NCI-H526 (cell line): ENCODE data around the gene SPEF1.

Source experiments
- DNase-seq, 2 experiments: peaks; one replicate each; lab custom pipeline; 2025; lab: John Stamatoyannopoulos, UW

Gene SPEF1

DNA sequence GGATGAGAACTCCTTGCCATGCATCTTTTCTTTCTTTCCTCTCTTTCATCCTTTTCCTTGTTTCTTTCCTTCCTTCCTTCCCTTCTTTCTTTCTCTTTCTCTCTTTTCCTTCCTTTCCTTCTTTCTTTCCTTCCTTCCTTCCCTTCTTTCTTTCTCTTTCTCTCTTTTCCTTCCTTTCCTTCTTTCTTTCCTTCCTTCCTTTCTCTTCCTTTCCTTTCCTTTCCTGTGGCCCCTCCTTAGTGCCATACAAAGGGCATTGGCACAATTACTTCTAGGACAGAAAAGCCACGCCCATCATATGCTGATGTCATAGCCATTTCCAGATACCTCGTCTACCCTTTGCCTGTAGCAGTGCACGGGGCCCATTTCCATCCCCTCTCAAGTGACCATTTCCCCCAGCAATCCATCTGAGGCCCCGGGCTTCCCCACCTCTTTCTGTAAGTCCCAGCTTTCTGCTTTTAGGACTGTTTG lies 7.5 kb upstream of the SPEF1 start:
- DNase-seq = peak; percentile 7 to 37

DNA sequence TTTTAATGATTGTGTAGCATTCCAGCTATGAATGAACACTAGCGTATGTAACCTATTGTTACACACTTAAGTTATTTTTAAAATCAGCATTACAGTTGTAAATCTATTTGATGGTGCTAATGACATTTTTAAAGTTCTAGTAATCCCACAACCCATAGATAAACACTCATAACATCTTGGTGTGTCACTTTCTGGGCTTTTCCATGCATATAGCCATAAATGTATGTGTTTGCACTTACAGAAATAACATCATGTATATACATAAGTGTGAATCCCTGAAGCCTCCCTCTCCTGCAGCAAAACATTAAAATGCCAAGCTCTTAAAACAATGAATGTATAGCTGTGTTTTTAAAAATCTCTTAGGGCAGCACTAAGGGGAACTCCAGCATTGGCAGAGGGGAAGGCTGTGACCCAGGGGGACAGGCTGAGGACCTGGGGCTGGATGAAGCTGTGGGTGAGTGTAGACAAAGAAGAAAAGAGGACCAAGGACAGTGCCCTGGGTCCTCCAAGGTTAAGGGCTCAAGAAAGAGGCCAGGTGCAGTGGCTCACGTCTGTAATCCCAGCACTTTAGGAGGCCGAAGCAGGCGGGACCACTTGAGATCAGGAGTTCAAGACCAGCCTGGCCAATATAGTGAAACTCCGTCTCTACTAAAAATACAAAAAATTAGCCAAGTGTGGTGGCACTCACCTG lies 6.2 kb upstream of the SPEF1 start:
- DNase-seq = no peak

DNA sequence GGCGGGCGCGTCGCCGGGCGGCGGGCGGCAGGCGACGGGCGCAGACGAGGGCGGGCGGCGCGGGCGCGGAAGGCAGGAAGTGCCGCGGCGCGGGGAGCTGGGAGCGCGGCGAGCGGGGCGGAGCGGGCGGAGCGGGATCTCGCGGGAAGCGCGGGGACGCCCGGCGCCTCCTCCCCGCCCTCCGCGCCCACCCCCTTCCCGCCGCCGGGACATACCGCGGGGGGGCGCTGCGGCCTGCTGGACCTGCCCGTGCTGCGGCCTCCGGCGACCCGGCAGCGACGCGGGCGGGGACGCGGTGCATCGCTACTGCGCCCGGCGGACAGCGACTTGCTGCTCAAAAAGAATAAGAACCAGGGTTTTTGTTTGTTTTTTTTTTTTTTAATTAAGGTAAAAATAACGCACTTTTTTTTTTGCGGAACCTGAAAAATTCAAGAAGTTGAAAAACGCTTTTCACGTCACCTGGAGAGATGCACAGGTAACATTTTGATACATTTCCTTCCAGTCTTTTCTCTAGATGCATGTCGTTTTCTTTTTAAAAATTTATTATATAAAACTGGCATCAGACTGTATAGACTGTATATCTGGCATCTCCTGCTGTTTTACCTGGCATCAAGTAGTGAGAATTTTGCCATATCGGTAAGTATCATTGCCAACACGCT lies 5.5 kb upstream of the SPEF1 start, which contains the start of gene CENPB:
Gene CENPB (minus strand): TSS at position 76 of the 659 bp plus-strand sequence. CDS start 257 bp downstream, outside the sequence.
- DNase-seq = peak; percentile 56 to 95

DNA sequence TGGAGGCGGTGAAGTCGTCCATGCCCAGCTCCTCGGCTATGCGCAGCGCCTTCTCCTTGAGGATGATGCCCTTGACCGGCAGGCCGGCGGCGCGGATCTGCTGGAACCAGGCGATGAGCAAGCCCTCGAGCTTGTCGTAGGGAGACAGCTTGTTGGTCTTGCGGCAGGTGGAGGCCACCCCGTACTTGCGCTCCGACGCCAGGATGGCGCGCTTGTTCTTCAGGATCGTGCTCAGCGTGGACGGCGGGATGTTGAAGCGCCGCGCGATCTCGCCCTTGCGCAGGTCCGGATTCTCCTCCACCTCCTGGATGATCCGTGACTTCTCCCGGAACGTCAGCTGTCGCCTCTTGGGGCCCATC lies 4.9 kb upstream of the SPEF1 start:
- peak; percentile 22 to 75 for DNase-seq

DNA sequence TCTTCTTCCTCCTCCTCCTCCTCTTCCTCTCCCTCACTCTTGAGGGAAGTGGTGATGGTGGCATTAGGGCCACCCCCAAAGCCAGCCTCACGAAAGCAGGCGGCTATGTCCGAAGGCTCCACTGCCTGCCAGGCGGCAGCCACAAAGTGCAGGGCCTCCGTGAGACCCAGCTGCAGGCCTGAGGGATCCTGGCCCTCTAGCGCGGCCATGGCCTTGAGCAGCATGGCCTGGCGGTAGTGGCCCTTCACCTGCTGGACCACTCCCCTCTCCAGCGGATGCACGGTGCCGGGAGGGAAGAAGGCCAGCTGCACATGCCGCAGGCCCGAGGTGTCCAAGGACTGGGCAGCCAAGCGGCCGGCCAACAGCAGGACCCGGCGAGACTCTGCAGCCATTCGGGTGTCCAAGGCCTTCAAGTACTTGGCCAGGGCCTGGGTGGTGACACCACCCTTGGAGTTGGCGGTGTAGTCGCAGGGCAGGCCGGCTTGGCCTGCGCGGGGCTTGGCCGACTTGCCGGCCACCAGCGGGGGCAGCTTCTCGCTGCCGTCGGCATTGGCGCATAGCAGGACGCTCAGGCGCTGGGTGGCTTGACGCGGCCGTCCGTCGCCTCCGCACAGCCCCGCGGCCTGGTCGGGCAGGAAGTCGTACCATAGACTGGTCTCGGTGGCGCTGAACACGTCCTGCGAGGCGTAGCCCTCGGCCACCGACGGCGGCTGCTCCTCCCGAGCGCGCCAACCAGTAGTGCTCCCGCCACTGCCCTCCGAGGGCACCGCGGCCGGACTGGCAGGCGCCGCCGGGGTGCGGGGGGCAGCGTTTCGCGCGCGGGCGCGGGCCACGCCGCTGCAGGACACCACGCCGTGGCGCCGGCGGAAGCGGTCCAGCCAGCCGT lies 4.2 kb upstream of the SPEF1 start:
- peak in 1 of 2 experiments; percentile 67 for DNase-seq

DNA sequence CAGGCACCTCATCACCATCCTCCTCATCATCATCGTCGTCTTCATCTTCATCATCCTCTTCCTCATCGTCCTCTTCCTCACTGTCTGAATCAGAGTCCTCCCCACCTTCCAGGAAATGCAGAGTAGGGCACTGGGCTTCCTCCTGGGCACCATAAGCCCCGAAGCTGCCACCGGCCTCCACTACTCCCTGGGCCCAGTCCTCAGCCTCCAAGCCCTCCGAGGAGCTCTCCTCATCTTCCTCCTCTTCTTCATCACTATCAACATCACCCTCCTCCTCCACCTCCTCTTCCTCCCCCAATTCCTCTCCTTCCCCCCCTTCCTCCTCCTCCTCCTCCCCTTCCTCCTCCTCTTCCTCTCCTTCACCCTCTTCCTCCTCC lies 3.6 kb upstream of the SPEF1 start:
- no peak for DNase-seq

DNA sequence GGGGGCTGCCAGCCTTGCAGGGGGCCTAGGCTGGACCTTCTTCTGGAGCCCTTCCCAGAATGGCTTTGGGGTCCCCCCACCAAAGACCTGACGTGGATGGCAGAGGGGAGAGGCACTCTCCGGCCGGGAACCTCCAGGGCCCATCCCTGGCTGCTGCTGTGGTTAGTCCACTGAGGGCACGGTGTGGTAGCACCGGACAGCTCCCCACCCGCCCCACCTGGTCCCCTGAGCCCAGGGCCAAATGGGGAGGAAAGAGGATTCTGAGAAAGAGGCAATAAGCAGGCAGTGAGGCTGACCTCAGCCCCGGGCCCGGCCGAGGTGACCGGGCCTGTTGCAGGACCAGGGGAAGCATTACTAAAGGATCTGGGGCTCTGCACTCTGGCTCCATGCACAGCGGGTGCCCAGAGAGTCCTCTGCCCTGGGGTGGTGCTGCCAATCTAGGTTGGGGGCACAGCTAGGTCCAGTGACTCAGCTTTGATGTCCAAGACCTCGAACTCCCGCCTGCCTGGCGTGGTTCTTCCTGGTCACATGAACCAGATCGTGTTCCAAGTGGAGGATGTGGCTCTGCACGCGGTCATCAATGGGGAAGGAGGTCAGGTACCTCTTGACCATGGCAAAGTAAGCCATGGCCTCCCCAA lies 3.1 kb upstream of the SPEF1 start:
- DNase-seq = no peak

DNA sequence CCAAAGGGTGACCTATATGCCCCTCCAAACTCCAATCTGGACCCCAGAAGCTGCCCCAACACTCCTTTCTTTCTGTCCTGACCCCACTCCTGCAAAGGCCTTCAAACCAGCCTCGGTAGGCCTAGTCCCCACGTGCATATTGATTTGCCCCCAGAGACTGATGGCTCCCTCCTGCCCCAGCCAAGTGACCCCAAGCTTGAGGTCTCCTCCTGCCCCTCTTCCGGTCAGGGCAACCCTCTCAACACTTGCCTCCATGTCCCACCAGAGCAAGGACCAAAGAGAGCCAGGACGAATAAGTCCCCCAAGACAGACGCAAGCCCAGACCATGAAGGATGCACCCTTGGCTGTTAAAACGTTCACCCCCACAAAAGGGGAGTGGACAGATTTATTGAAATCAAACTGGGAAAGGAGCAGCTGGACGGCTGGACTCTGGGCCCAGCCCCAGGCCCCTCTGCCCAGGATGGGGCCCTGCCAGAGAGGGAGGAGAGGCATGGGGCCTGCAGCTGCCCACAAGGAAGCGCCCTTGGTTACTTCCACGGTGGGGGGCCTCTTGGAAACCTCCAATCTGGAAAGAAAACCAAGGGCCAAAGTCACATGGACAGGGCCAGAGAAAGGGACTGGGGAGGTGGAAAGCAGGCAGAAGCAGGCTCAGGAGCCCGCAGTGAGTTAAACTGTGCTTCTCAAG lies 2.4 kb upstream of the SPEF1 start:
- DNase-seq = no peak

DNA sequence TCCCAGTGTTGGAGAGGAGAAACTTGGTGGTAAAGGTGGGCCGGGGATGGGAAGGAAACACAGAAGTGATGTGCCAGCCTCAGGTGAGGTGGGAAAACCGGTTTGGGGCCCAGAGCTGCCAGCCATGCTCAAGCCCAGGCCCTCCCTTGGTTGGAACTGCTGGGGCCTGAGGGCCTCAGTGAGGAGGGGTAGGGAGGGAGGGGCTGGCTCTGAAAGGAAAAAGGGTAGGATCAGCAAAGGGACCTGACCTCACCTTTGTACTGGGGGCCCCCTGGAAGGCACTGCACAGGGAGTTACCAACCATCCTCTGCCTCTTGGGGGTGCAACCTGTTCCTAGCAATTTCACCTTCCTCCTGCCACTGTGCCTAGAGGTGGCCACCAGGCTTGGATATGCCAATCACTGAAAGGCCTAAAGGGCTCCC lies 1.8 kb upstream of the SPEF1 start:
- DNase-seq = peak in 1 of 2 experiments; percentile 55

DNA sequence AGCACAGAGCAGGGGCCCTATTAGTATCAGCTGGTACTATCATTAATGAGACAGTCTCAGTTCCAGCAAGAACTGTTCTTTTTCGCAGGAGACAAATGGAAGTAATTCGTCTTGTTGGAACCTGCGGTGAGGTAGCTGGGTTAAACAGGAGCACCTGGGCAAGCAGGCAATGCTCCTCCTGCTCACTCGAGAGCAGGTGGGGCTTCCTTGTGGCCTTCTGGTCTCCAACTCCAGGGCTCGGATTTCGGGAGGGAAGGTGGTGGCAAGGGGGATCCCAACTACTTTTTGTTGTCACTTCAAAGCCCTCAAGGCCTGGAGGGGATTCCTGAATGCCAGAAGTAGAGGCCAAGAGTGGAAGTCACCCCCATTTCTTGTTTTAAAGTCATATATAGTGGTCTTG lies 1.3 kb upstream of the SPEF1 start:
- no peak for DNase-seq

DNA sequence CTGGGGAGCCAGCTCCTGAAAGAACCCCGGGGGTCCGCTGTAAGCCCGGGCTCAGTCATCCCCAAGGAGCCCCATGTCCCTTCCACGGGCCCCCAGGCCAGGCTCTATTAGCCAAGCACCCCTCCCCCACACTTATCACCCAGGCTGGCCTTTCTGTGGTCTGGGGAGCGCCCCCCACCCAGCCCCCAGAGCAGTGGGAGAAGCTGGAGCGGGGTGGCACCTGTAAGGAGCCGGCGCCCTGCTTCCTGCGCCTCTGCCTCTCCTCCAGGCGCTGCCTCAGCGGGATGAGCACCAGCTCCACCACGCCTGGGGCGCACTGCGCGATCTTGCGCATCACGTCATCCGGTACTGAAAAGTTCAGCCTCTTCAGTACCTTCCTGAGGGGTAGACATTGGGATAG lies 2.3 kb downstream of the SPEF1 start:
- no peak for DNase-seq

DNA sequence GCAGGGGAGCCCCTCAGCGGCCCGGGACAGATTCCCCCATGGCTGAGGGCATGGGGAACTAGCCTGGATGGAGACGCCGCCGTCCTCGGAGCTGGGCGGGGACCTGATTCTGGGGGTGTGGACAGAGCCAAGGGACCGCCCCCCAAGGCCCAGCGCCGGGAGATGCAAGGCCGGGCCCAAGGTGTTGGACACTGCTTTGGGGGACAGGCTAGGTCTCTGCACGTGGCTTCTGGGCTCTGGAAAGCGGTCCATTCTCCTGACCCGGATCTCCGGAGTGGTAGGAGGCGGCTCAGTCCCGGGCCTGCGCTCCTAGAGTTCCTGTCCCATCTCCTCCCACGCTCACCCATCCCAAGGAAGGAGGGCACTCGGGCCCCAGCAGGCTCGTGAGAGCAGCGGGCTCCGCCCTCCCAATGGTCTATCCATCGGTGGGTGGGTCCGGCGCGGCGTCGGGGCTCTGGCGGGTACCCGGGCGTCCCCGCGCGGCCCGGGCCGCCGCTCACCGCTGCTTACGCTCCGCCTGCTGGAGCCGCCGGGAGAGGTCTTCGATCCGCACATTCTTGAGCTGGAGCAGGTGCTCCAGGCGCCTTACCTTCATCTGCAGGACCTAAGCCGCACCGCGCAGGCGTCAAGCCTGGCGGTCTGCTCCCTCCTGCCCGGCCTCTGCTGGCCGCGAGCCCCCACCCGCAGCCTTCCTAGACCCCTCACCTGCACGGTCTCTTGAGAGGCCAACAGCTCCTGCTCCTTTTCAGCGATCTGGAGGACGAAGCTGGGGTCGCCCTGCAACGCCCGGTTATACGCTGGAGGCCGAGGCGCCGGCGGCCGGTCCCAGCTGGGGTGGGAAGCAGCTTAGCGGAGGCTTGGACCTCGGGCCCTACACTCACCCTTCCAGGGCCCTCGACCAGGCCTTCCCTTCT lies 3.3 kb downstream of the SPEF1 start:
- peak; percentile 44 to 82 for DNase-seq

DNA sequence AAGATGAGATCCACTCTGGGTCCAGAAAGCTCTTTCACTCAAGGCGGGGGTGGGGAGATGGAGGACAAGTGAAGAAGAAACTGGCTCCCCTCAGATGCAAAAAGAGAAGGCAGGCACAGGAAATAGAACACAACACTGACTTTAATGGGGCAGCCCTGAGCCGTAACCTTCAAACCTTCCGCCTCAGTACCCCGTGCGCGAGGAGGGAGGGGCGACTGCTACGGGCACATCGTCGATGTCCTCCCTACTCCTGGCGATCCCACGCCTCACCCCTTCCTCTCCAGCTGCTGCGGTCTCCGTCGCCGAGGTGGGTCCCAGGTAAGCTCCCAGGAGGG lies 3.9 kb downstream of the SPEF1 start:
- no peak for DNase-seq

DNA sequence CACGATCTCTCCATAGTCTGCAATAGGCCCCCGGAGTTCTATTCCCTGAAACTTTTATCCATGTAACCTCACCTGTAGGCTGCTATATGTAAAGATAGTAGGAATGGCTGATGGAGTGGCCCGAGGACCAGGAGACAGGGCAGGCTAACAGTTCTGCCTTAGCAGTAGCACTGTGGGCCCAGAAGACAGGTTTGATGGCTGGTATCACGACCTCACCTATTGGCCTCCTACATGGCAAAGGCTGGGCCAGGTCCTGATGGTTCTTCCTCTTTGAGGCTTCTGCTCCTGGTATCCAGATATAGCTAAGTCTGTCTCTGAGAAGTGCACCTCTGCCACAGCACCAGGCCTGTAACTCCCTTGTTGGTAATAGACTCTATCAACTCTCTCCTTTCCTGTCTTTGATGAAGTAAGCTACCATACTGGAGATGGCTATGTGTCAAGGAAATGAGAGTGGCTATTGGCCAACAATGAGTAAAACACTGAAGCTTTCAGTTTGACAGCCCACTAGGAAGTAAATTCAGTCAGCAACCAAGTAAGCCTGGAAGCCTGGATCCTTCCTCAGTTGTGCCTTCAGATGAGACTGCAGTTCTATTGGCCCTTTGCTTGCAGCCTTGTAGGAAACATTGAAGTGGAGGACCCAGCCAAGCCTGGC lies 5.7 kb downstream of the SPEF1 start:
- DNase-seq = no peak

DNA sequence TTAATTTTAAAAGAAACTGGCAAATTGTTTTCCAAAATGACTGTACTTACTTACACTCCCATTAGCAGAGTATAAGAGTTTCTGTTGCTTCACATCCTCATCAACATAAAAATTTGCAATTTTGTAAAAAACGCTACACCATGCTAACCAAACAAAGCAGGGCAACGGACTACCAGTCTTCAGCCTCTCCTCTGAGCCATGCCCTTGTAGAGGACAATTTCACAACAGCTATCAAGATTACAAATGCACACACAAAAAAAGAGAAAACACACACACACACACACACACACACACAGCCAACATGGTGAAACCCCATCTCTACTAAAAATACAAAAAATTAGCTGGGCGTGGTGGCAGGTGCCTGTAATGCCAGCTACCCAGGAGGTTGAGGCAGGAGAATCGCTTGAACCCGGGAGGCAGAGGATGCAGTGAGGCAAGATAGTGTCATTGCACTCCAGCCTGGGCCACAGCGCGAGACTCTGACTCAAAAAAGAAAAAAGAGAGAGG lies 9.6 kb downstream of the SPEF1 start:
- DNase-seq = no peak

DNA sequence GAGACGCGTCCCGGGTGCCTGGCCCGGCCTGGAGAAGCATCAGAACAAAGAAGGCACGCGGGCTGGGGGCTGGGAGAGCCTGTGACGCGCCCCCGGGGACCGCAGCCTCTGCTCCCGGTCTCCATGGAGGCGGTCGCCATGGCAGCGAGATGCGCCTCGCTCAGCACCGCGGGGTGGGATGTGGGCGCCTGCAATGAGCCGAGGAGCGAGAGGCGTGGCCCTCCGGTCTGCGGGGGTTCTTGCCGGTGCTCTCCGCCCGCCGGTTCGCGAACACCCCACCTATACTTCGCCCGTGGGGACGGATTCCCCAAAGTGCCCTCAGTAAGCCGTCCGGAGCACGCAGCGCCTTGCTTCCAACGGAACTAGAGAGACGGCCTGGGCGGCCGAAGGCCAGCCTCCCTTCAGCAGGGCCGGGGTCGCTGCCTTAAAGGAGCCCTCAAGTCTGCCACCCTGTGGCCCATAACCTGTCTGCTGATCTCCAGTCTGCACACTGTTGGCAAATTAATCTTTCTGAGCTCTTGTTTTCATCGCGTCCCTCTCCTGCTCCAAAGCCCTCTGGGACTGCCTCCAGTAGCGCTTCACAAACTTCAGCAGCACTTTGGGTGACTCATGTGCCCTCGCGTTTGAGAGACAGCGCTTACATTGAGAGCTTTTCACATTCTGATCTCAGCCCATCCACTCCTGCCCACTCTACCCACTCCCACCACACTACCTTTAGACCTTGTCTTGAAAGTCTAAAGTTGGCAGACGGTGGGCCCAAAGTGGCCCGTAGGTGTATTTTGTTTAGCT lies 12.7 kb downstream of the SPEF1 start:
- peak; percentile 69 to 87 for DNase-seq

DNA sequence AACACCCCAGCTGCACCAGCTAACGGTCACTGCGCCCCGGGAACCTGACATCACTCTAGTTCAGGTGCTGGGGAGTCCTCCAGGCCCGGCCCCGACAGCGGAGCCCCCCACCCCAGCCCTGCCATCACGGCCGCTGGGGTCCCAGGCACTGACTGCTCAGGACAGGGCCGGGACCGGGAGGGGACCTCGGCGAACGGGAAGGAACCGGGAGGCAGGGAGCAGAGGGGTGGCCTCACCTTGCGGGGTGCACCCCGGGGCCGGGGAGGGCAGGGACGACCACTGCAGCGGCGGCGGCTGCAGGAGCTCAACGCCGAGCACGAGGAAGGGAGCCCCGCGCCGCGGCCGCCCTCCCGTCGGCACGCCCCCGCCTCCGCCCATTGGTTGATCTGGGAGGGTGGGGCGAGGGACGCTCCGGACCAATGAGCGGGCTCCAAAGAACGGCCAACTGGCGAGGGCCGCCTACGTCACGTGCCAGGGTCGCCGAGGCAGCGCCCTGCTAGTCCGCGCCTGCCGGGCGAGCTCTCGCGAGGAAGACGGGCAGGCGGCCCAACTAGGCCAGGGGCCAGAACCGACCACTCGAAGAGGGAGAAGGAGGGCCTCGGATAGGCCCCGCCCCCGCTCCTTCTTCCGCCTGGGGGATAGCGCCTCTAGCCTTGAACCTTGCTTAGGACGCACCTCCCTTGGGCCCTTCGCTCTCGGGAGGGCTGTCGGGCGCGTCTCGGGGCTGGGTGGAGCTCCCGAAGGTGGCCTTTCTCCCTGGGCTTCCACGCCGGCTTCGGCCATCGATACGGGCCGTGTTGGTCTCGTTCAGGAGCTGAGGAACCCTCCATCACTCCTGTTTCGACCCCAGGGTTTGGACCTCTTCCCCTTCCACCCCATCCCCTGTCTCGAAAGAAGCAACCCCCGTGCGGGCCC lies 13.6 kb downstream of the SPEF1 start, which contains the start of gene ADISSP:
Gene ADISSP (minus strand): TSS at position 327 of the 915 bp plus-strand sequence. CDS start 7,653 bp downstream, outside the sequence.
- DNase-seq = peak; percentile 94 to 100

DNA sequence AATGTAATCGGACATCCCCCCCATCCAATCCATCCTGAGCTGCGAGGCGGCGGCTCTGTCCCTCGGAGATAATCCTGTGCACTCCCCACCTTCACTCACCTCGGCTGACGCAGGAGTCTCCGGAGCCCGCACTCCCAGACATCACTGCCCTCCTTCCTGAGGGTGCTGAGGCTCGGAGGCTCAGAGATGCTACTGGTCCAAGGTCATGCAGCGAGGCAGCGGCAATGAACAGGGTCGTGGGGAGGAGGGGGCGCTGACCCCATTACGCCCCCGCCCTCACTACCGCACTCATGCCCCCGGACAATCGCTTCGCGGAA lies 14.2 kb downstream of the SPEF1 start:
- DNase-seq = peak in 1 of 2 experiments; percentile 39
